NCI-H1417 (cell line): Measurements from ENCODE around the gene GDF7.
A peak's percentile ranks its signal among the peaks of the same experiment; 100 is the strongest.

Source experiments
- DNase-seq, 3 experiments: peaks; one replicate each; lab custom pipeline; 2025; lab: John Stamatoyannopoulos, UW

The GDF7 gene

DNA sequence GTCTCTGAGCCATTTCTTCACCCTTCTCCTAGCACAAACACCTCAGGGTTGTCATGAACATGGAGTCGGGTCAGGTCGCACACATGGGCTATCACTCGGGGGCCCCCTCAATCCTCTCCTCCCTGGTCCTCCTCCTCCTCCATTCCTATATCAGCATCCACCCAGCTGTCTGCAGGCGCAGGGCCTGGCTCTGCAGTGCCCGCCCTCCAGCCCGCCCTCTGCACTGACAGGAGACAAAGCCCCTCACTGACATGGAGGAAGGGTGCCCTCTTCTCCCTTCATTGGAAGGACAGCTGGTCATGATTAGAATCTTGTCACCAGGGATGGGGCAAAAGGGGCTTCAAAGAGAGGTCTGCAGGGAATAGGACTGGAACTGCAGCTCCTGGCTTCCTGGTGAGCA lies 37.8 kb upstream of the GDF7 start:
- DNase-seq, result no peak

DNA sequence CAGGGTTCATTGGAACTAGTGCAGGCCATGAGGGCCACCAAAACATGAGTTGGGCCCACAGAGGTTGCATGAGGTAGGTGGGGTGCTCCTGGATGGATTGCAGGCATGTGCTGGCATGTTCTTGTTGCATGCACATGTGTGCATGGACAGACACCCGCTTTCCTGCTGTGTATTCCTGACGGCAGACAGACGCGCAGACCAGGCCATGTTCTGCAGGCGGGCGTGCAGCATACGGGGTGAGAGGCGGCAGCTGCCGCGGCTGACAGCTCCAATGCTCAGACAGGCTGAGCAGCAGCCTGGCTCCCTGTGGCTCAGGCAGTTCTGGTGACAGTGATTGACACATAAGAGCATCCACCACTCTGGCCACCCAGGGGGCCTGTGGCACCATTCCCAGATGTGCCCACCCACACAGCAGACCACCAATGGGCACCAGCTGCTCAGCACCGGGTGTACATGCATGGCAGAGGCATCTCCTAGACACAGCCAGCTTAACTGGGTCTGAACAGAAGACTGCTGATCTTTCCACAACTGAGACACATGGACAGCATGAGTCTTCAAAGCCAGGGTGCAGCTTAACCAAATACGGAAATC lies 37.3 kb upstream of the GDF7 start:
- DNase-seq, result no peak

DNA sequence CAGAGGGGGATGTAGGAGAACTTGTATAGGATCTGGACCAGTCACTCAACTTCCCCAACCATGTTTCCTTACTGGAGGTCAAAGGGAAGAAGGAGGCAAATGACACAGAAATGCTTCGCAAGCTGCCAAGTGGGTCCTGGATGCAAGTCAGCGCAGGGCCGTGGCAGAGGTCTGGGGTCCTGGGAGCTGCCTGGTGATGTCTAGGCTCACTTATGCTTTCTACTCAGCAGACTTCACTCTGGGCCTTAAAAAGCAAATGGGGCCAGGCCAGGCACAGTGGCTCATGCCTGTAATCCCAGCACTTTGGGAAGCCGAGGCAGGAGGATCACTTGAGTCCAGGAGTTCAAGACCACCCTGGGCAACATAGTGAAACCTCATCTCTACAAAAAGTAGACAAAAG lies 36.0 kb upstream of the GDF7 start:
- no peak for DNase-seq

DNA sequence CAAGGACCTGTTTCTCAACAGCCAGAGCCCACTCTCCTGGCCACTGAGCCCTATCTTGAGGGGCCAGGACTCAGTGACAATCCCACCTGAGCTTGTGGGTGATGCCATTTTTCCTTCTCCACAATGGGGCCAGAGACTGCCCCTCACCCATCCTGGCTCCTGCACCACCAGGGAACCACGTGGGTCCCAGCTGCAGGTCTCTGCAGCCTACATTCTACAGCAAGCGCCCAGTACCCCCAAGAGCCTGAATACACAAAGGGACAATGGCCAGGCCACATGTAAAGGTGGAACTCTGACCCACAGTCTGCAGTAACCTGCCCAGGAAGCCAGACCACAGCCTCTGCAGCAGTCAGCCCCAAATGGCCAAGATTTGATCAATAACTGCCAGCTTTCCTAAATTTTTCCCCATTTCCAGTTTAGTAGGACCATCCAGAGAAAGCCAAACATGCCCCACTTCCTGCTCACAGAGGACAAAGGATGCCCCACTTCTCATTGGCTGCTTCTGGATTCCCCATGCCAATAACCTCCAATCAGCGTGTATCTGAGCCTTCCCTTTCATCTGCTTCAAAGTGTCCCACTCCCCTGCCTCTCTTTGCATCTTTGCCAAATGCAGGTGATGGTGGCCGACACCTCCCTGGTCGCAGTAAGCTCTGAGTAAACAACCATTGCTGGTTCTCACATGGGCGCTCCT lies 35.2 kb upstream of the GDF7 start:
- DNase-seq, result no peak

DNA sequence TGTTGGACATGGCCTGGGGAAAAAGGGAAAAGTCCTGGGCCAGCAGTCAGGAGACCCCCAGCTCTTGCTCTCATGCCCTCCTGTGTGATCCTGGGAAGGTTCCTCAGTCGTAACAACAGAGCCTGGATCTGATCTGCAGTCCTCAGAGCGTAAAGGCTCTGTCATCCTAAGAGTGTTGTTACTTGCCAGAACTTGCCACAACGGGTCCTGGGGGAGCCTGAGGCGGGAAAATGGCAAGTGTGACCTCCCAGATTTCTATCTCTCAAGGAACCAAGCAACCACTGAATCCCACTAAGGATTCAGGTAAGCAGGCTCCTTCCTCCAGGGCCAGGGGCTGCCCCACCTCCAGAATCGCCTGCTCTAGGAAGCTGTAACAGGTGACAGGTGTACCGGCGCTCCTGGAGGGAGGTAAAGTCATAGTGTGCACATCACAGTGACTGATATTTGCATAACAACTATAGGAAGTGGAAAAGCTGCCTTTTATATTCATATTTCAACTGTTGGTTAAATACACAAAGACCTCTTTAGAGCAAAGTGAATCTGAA lies 34.4 kb upstream of the GDF7 start:
- DNase-seq, result no peak

DNA sequence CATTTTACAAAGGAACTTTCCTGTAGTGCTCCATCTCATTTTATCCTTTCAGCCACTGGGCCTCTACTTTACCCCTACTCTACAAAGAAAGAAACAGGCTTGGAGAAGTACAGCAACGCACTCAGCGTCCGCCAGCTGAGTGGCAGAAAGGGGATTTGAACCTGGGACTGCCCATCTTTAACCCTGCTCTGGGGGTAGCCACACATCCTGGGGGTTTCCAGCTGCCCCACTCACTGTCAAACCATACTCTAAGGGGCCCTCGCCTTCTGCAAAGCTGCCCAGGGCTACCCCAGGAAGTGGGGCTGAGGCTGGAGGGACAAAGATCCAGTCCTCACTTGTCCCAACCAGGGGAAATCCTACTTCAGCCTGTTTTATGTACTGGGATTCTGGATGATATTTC lies 33.9 kb upstream of the GDF7 start:
- DNase-seq, result no peak

DNA sequence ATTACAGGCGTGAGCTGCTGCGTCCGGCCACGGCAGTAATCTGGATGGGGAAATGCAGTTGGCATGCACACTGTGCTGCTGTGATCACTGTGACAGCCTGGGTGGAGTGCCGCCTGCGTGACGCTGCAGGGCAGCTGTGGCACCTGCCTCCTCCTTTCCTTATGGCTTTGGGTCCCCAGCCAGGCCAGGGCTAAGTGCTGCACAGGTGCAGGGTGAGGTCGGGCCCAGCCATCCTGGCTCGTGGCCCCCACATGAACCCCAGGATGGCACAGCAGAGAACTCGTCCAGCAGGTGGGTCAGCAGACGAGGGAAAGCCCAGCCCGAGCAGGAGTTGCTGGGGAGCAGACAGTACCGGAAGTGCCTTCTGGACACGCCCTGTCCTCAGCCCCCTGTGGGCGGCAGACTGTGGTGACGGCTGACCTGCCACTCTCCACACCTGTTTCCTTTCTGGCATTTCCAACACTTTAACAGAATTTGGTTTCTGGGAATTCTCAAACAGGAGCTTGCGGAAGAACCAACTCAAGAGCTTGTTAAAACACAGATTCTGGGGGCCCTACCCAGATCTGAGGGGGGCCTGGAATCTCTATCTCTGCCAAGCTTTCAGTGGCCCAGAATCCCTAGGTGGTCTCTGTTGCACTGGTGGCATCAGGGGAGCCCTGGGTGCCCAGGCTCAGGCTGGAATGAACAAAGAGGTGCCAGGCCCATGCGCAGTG lies 33.0 kb upstream of the GDF7 start:
- DNase-seq, result peak; percentile 55 to 76 (median 63)

DNA sequence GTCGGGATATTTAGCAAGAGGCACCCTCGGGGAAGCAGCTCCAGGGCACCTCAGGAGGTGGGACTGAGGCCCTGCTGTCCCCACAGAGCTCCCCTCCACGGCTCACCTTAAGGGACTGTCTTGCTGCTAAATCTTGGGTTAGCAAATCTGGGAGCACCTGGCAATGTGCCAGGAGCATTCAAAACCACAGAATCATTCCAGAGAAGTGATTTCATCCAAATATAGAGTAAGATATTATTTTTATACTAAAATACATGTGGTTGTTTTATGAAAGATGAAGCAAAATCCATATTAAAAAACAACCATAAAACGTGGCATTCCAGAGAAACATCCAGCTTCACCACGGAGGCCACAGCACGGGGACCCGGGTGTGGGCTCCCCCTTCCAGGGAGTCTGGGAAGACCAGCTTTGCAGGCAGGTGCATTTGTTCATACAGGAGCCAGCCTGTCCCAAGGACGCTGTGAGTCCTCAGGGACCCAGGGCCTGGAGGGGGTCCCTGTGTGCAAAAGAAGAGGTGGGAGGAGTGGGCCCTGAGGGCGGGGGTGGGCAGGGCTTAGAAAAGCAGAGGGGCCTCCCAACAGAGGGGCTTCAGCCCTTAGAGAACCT lies 32.3 kb upstream of the GDF7 start:
- DNase-seq, result peak in 2 of 3 experiments; percentile 23 to 34

DNA sequence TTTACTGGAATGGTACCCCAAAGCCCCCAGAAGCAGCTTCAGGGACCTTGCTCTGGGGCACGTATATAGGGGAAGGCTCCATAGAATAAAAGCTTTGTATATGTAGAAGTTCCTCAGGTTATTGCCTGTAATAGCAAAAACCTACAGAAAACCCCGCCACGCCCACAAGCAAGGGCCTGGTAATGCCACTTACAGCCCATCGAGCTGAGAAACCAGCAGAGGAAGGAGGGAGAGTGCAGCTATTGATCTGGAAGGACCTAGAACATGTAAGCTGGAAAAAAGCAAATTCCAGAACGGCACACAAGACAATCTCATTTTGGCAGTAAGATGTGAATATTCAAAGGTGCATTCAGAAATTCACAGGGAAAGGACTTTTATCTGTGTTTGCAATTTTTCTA lies 31.8 kb upstream of the GDF7 start:
- DNase-seq, result peak in 2 of 3 experiments; percentile 58 to 60

DNA sequence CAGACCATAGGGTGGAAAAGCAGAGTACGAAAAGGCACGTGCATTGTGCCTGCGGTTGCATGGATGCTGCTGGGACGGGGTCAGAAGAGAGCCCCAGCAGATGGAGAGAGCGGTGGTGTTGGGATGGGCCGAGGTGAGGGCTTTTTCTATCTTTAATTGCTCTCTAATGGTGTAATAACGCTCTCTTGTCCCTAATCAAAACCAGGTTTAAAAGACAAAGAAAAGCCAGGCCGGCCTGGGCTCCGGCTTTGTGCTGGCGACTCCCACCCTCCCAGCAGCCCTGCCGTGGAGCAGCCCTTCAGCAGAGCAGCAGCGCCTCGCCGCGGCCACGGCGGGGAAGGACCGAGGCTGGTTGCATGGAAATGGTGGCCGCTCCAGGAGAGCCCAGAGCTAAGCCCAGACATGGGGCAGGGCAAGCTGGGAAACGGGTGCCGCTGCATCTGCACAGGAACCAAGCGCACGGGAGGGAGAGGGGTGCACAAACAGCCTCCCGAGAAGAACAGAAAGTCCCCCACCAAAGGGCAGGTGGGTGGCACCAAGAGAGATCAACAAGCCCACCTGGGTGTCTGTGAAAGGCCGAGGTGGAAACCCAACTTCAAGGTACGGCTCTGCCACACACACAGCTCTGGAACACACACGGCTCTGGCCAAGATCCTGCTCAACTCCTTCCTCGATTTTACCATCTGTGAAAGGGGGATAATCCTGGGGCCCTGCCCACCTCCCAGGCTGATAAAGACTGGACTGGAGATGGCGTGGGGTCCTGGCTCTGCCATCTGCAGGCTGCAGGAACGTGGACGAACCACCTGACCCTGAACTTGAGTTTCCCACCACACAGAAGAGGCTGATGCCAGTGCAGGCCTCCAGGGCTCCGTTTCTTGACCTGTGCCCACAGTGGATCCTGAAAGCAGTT lies 31.0 kb upstream of the GDF7 start:
- peak; percentile 71 to 90 (median 85) for DNase-seq

DNA sequence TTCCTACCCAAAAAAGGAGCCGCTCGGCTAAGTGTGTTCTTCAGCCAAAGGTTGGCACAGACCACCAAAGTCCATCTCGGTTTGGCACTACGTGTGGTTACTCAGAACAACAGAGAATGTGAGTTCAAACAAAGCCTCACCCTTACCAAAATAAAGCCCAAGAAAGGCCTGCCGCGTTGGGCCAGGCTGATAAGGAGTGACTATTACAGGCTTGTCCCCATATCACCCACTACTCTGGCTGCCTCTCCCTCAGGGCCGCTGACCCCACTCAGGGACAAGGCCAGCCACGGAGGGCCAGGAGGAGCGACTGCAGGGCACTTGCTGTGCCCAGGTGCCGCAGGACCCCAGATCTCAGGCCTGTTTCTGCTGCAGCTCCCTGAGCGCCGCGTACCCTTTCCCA lies 29.8 kb upstream of the GDF7 start:
- no peak for DNase-seq

DNA sequence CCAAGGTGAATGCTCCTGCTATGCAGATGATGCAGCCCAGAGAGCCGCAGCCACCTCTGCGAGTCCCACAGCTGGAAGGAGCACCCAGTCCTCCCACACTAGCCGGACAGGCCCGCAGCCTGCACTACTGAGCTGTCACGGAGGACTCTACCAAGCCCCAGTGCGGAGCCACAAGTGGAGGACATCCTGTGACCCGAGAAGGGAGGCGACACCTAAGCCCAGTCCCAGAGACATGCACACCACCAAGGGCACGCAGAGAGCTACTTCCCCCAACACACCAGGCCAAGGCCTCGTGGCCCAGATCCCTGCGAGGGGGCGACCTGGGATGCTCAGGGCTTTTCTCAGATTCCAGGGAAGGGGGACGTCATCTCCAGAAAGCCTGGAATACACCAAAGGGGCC lies 28.9 kb upstream of the GDF7 start:
- no peak for DNase-seq

DNA sequence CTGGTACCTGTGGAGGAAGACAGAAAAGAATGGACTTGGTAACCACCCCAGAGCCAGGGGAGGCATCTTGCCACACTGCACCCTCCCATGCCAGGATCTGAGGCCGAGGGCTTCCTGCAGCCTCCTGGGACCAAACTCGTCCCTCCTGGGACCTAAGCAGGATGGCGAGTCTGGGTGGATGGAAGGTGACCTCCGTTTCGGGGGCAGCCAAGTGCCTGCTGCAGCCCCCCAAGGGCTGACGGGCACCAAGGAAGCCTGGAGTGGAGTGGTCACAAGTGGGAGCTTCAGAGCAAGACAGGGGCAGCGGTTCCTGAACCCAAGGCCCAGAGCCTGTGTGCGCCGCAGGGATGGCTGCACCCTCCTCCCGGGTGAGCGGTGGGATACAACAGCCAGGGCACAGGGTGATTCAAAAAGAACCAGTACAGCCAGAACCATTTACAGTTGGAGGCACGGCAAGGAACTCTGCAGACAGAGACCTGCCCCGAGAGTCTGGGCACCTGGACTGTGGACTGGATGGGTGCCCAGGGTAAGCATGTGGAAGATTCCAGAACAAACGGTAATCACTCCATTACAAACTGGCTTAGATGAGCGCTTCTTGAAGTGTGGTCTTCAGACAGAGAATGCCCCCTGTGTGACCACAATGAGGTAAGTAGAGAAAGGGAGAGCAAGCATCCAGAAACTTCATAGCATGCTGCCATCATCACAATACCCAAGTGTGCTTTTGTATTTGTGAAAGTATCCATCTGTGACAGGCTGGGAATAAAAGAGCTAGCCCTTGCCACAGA lies 28.1 kb upstream of the GDF7 start:
- DNase-seq, result no peak

DNA sequence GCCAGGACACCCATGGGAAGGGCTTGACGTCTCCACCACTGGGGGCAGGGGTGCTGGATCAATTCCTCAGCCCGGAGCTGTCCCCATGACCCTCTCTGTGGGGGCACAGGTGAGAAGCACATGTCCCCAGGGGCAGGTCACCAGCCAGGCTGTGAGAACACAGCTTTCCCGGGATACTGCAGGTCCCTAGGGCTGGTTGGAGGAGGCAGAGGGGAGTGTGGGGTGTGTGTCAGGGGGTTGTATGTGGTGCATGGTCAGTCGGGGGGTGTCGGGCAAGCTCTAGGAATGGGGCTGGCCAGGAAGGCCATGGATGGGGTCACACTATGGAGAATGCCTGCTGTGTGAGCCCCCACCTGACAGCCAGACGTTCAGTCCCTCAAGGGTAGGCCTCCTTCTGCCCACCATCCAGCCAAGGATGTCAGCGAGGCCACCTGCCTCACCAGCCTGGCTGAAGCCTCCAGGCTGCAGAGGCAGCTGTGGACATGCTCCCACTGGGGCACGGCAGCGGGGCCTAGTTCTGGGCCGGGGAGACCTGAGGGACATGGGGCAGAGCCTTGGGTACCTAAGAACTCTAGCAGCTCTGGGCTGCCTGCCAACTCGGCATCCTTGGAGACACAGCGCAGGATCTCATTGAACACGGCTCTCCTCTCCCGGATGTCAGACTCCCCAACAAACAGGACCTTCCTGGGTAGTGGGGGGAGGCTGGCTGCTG lies 26.4 kb upstream of the GDF7 start:
- DNase-seq, result no peak

DNA sequence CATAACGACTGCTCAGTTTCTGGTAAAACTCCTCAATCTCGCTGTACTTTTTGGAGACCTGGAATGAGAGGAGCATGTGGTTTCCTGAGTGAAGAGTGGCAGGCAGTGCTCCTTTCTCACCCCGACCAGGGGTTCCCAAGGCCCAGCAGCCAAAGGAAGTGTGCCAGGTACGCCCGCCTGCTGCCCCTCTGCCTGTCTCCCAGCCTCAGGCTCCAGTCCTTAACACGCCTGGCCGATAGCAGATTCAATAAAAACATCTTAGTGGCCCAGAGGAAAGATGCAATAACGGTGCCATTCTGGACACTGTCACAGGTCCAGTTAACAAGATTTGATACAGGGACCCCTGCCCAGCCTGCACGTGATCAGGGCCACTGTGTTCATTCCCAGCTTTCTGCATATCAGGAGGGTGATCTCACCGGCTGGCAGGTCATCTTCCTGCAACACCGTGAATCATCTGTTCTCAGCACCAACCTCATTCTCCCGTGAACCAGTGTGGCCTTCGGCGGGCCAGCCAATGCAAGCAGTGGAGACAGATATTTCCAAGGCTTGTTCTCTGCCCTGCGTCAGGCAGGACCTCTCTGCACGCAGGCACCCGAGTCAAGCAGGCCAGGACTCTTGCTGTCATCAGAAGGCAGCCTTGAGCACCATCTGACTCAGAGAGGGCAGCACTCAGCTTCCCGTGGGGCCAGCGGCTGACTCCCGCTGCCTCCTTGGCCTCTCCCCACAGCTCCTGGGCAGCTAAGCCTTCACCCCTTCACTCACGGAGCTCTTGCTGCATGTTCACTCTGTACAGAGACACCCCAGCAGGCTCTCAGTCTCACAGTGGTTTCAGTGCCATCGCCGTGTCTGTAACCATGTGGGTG lies 25.6 kb upstream of the GDF7 start:
- no peak for DNase-seq

DNA sequence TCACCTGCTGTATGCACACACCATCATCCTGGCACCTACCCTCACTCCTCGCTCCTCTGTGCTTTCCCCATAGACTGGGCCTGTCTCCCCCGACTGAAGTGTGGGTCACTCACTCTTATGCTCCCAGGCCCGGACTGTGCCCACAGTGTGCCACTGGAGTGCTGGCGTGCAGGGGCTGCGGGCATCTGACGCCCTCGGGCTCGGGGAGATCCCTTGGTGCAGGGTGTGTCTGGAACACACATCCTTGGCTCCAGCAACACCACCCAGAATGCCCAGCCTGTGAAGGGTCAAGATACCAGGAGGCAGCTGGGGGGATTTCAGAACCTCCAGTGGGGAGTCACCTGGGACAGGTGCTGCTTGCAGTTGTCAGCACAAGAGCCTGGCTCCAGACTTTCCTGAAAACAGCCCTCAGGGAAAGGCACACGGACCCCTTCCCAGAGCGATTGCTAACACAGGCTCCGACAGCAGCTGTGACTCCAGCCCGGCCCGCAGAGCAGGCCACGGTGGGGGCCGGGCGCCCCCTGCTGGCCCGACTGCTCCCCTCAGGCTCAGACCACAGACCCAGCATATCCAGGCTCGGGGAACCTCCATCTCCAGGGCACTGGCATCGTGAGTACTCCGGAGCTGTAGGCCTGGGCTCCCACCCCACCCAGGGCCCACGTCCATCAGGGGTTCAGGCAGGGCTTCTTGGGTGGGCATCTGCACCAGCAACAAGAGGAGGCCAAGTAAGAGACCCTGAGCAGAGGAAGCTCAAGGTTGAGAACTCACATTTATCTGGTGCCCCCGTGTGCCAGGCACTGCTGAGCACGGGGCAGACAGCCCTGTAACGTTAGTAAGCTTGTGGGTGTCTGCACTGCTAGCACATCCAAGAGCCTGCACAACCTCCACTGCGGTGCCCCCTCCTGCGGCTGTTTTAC lies 24.6 kb upstream of the GDF7 start:
- peak; percentile 43 to 75 (median 72) for DNase-seq

DNA sequence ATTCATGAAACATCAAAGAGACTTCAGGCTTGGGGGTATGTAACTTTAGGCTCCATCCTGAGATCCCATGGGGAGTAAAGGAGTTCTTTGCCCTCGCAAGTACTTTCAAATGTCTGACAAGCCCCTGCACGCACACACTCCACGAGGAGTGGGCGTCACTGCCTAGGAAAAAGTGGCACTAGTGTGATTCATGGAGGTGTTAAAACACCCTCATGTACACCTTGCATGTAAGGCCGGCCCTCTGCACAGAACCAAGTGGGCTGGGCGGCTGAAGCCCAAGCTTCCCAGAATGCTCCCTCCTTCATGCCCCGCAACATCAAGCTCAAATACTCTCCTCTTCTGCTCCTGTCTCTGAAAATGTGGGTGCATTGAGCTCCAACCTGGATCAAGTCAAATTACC lies 23.9 kb upstream of the GDF7 start:
- no peak for DNase-seq

DNA sequence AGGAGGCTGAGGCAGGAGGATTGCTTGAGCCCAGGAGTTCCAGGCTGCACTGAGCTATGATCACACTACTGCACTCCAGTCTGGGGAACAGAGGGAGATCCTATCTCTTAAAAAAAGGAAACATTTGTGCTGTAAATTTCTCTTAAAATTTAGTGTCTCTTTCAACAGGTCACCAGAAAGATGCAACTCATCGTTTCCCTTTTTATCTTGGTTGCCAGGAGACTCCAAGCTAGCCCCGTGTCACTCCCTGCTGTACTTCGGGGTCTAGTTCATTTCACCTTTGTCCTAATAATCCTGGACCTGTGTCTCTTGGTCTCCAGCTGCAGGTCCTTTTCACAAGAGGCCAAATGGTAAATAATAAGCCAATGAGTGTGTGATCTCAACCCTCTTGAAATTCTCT lies 23.1 kb upstream of the GDF7 start:
- DNase-seq, result no peak
